ENCODE results near the gene PPL. TPM values are rescaled to one million over a fixed set of nuclear protein-coding genes. Genes with fewer than 3 reads are reported as not detected.

PPL gene
- total and polyA plus RNA-seq, 2 of the 13 experiments (the other 11 are each of a cell fraction or from before 2014, with no cell fraction given) = 5.7 to 6.6 TPM

DNA sequence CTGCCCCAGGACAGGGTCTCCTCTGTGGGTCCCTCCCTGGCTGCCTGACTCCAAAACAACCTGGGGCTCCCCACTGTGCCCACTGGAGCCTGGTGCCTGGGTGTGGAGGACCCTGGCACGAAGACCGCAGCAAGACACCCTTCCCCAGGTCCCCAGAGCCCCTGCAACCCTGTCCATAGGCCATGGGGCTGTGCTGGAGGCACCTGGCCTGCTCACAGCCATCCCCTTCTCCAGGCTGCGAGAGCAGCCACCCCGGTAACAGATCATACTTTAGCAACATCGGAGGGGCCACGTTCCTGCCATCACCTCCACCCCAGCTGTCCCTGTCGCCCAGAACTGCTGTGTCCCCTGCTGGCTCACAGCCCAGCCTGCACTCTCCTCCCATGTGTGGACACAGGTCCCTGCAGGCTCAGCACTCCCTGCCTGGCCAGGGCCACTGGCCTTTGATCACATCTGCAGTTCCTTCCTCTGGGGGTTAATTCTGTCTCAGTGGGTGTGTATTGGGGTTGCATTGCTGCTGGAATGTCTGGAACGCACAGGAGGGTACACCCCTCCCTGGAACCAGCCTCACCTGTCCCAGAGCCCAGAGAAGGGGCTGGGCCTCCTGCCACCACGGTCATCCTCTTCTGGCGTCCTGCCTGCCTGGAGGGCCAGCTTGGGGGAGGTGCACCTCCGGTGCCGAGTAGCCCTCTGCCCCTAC is 12.2 kb downstream of the PPL start (continued):
- TF ChIP-seq CCDC6 (CRISPR knock-in tag; IDR thresholded peaks at IDR 0.05) (no peak), GLI4 (CRISPR knock-in tag; IDR thresholded peaks at IDR 0.05; ENCODE audit: borderline replicate concordance) (no peak), SIN3B (IDR thresholded peaks at IDR 0.05; ENCODE audit: low read length) (peak; percentile 43; the same call in 1 of the 2 replicates), ZNF772 (CRISPR knock-in tag; IDR thresholded peaks at IDR 0.05) (peak; percentile 30; the same call in 1 of the 2 replicates), ZSCAN22 (CRISPR knock-in tag; IDR thresholded peaks at IDR 0.05) (no peak), ZNF7 (CRISPR knock-in tag; IDR thresholded peaks at IDR 0.05) (no peak), ZNF883 (CRISPR knock-in tag; IDR thresholded peaks at IDR 0.05; ENCODE audit: not compliant biosample characterization) (peak; percentile 76), ARID4A (CRISPR knock-in tag; IDR thresholded peaks at IDR 0.05; ENCODE audit: borderline replicate concordance) (peak; percentile 28; the same call in 1 of the 2 replicates), REL (CRISPR knock-in tag; conservative IDR thresholded peaks at IDR 0.05) (no peak), GATAD1 (CRISPR knock-in tag; IDR thresholded peaks at IDR 0.05) (peak; percentile 41; the same call in 1 of the 2 replicates), TFDP1 (CRISPR knock-in tag; IDR thresholded peaks at IDR 0.05; ENCODE audit: borderline replicate concordance) (no peak), ZNF747 (CRISPR knock-in tag; IDR thresholded peaks at IDR 0.05; ENCODE audit: borderline replicate concordance) (no peak), ATF7 (IDR thresholded peaks at IDR 0.05) (no peak), ATF7 (CRISPR knock-in tag; IDR thresholded peaks at IDR 0.05) (no peak), ZSCAN9 (CRISPR knock-in tag; IDR thresholded peaks at IDR 0.05; ENCODE audit: borderline replicate concordance) (no peak; the same call in 1 of the 2 replicates), THAP7 (CRISPR knock-in tag; IDR thresholded peaks at IDR 0.05) (no peak; the same call in 1 of the 2 replicates), ISL2 (CRISPR knock-in tag; IDR thresholded peaks at IDR 0.05) (no peak), HHEX (CRISPR knock-in tag; IDR thresholded peaks at IDR 0.05) (no peak), THYN1 (CRISPR knock-in tag; IDR thresholded peaks at IDR 0.05; ENCODE audit: borderline replicate concordance, low read depth) (no peak), ZNF784 (CRISPR knock-in tag; IDR thresholded peaks at IDR 0.05; ENCODE audit: borderline replicate concordance) (no peak), JARID2 (CRISPR knock-in tag; IDR thresholded peaks at IDR 0.05; ENCODE audit: insufficient replicate concordance) (no peak)
- TF ChIP-seq, protein P1, sequence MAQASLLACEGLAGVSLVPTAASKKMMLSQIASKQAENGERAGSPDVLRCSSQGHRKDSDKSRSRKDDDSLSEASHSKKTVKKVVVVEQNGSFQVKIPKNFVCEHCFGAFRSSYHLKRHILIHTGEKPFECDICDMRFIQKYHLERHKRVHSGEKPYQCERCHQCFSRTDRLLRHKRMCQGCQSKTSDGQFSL (CRISPR knock-in tag; IDR thresholded peaks at IDR 0.05) = no peak

All from HepG2 (cell line).